Measurements from ENCODE around the gene SPIRE2.
"Not testable (repeated sequence)": the region's sequence is repeated elsewhere in the genome, so short reads cannot be mapped to it uniquely, and the experiment has no call there.

SPIRE2 gene

GRCh38 chr16:89811321-89811720 lies 17.0 kb upstream of the SPIRE2 start:
- DNase-seq (ENCODE audit: low spot score) = no peak

- peak; percentile 52 for DNase-seq (ENCODE audit: low spot score)
These were observed 12.5 kb upstream of the SPIRE2 start for GRCh38 chr16:89815639-89816348.

- not testable (repeated sequence) for DNase-seq (ENCODE audit: low spot score)
These were observed 9.3 kb upstream of the SPIRE2 start for GRCh38 chr16:89818851-89819403.

GRCh38 chr16:89819448-89819847 lies 8.8 kb upstream of the SPIRE2 start:
- not testable (repeated sequence) for DNase-seq (ENCODE audit: low spot score)

- DNase-seq (ENCODE audit: low spot score) = no peak
These were observed 6.7 kb upstream of the SPIRE2 start for GRCh38 chr16:89821438-89822187.

GRCh38 chr16:89822188-89823086 lies 5.8 kb upstream of the SPIRE2 start:
- no peak for DNase-seq (ENCODE audit: low spot score)

- DNase-seq (ENCODE audit: low spot score) = no peak
These were observed 5.0 kb upstream of the SPIRE2 start for GRCh38 chr16:89823087-89823823.

- DNase-seq (ENCODE audit: low spot score) = not testable (repeated sequence)
These were observed 4.5 kb upstream of the SPIRE2 start for GRCh38 chr16:89823824-89824148.

- DNase-seq (ENCODE audit: low spot score) = no peak
These were observed 1.5 kb upstream of the SPIRE2 start for GRCh38 chr16:89826531-89827382.

GRCh38 chr16:89827383-89828198 lies 684 bp upstream of the SPIRE2 start:
- peak; percentile 54 for DNase-seq (ENCODE audit: low spot score)

- peak; percentile 44 for DNase-seq (ENCODE audit: low spot score)
These were observed 775 bp downstream of the SPIRE2 start for GRCh38 chr16:89828870-89829629.

- DNase-seq (ENCODE audit: low spot score) = no peak
These were observed 1.6 kb downstream of the SPIRE2 start for GRCh38 chr16:89829630-89830437.

GRCh38 chr16:89831810-89832328 lies 3.6 kb downstream of the SPIRE2 start:
- DNase-seq (ENCODE audit: low spot score) = no peak

GRCh38 chr16:89833664-89834363 lies 5.5 kb downstream of the SPIRE2 start:
- not testable (repeated sequence) for DNase-seq (ENCODE audit: low spot score)

- DNase-seq (ENCODE audit: low spot score) = not testable (repeated sequence)
These were observed 6.6 kb downstream of the SPIRE2 start for GRCh38 chr16:89834813-89835363.

GRCh38 chr16:89836484-89836883 lies 8.2 kb downstream of the SPIRE2 start:
- DNase-seq (ENCODE audit: low spot score) = not testable (repeated sequence)

GRCh38 chr16:89837014-89837546 lies 8.8 kb downstream of the SPIRE2 start:
- no peak for DNase-seq (ENCODE audit: low spot score)

All from iPS-NIHi11 (cell line).